Endothelial cell of umbilical vein (primary cell): ENCODE results near the gene TTC3.

Experiments used
- EZH2 ChIP-seq: IDR thresholded peaks from 2 replicates; pipeline ENCODE4 v1.6.1; 2012; ENCODE audit warnings: borderline replicate concordance, low read depth, mild to moderate bottlenecking, moderate library complexity, low read length, inconsistent platforms; ENCODE audit not compliant: severe bottlenecking
- FOS ChIP-seq: IDR thresholded peaks from 2 replicates; pipeline ENCODE4 v1.6.1; 2011; ENCODE audit warnings: mild to moderate bottlenecking, low read length, moderate library complexity, borderline replicate concordance; ENCODE audit not compliant: insufficient read depth
- GATA2 ChIP-seq: IDR thresholded peaks from 2 replicates; pipeline ENCODE4 v1.7.0; 2011; ENCODE audit warnings: low read depth, mild to moderate bottlenecking, moderate library complexity, mixed read lengths, low read length; ENCODE audit not compliant: insufficient read length, insufficient read depth
- JUN ChIP-seq: IDR thresholded peaks from 2 replicates; pipeline ENCODE4 v1.6.1; 2011; ENCODE audit warnings: borderline replicate concordance, low read depth; ENCODE audit not compliant: insufficient read length, insufficient read depth
- MYC ChIP-seq: IDR thresholded peaks from one replicate; pipeline ENCODE4 v1.6.1; 2011; ENCODE audit warnings: mild to moderate bottlenecking, low read depth, low read length
- POLR2A ChIP-seq: IDR thresholded peaks from 2 replicates; pipeline ENCODE4 v1.6.1; 2012; ENCODE audit warnings: low read depth, mild to moderate bottlenecking, control low read depth, low read length
- POLR2AphosphoS5 ChIP-seq: IDR thresholded peaks from 2 replicates; pipeline ENCODE4 v1.6.1; 2012; ENCODE audit warnings: low read depth, mild to moderate bottlenecking, control low read depth, low read length, moderate library complexity; ENCODE audit not compliant: insufficient read depth
- TF ChIP-seq, protein P1 (sequence below), 2 donors: IDR thresholded peaks; 1 replicate in 1 of 2; 2 replicates in 1 of 2; pipeline ENCODE4 v1.5.1; 2011; ENCODE audit warnings: low read length in 2 of 2, mild to moderate bottlenecking in 2 of 2, moderate library complexity in 2 of 2, control low read depth in 1 of 2, inconsistent platforms in 1 of 2, low read depth in 1 of 2; ENCODE audit not compliant: insufficient read depth in 1 of 2; ENCODE audit errors: extremely low read depth in 1 of 2
- TF ChIP-seq, protein P2 (sequence below): IDR thresholded peaks from 2 replicates; pipeline ENCODE4 v1.6.1; 2011; ENCODE audit not compliant: insufficient read depth, insufficient read length

DNA sequence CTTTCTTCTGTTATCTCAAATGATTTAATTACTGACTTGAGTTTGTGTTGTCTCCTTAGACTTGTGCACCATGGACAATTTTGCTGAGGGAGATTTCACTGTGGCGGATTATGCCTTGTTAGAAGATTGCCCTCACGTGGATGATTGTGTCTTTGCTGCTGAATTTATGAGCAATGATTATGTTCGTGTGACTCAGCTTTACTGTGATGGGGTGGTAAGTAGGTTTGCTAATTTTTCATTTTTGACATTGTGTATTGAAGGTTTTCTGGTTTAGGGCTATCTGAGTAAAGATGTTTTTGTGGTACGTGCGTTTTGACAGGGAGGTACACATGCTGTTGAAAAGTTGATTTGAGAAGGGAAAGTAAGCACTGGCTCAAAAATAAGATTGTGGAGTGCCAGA, 14.1 kb downstream of the TTC3 start:
- TF ChIP-seq POLR2A: no peak
- TF ChIP-seq, protein P1, sequence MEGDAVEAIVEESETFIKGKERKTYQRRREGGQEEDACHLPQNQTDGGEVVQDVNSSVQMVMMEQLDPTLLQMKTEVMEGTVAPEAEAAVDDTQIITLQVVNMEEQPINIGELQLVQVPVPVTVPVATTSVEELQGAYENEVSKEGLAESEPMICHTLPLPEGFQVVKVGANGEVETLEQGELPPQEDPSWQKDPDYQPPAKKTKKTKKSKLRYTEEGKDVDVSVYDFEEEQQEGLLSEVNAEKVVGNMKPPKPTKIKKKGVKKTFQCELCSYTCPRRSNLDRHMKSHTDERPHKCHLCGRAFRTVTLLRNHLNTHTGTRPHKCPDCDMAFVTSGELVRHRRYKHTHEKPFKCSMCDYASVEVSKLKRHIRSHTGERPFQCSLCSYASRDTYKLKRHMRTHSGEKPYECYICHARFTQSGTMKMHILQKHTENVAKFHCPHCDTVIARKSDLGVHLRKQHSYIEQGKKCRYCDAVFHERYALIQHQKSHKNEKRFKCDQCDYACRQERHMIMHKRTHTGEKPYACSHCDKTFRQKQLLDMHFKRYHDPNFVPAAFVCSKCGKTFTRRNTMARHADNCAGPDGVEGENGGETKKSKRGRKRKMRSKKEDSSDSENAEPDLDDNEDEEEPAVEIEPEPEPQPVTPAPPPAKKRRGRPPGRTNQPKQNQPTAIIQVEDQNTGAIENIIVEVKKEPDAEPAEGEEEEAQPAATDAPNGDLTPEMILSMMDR (IDR thresholded peaks at IDR 0.05; ENCODE audit: extremely low read depth in 1 of 2, insufficient read depth in 1 of 2, low read depth in 1 of 2, low read length in 2 of 2): no peak
- TF ChIP-seq EZH2: no peak
- no peak for TF ChIP-seq GATA2
- TF ChIP-seq, protein P2, sequence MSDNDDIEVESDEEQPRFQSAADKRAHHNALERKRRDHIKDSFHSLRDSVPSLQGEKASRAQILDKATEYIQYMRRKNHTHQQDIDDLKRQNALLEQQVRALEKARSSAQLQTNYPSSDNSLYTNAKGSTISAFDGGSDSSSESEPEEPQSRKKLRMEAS: no peak
- TF ChIP-seq FOS: no peak
- no peak for TF ChIP-seq JUN
- TF ChIP-seq MYC: no peak
- TF ChIP-seq POLR2AphosphoS5: no peak
